Activated naive CD4-positive, alpha-beta T cell (primary cell): ENCODE measurements around the gene GDAP1L1.
"Not testable (repeated sequence)": the region's sequence is repeated elsewhere in the genome, so short reads cannot be mapped to it uniquely, and the experiment has no call there.

Experiments used
- DNase-seq, 4 experiments: peaks; one replicate each; lab custom pipeline; 2025; lab: John Stamatoyannopoulos, UW

The GDAP1L1 gene

DNA sequence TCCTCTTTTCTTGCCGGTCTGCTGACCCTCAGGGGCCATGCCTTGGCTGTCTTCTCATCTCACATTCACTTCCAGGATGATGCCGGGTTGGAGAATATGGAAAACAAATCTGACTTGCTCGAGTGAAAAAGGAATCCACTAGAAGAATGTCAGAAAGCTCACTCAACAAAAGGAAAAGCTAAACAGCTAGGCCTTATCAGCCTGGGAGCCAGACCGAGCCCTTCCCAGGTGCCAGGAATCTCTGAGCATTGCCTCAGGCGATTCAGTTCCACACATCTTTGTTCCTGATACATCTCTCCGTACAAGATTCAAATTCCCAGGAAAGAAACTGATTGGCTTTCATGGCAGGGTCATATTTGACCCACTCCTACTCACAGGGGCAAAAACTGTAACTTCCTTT, 27.3 kb upstream of the GDAP1L1 start:
- DNase-seq: no peak

DNA sequence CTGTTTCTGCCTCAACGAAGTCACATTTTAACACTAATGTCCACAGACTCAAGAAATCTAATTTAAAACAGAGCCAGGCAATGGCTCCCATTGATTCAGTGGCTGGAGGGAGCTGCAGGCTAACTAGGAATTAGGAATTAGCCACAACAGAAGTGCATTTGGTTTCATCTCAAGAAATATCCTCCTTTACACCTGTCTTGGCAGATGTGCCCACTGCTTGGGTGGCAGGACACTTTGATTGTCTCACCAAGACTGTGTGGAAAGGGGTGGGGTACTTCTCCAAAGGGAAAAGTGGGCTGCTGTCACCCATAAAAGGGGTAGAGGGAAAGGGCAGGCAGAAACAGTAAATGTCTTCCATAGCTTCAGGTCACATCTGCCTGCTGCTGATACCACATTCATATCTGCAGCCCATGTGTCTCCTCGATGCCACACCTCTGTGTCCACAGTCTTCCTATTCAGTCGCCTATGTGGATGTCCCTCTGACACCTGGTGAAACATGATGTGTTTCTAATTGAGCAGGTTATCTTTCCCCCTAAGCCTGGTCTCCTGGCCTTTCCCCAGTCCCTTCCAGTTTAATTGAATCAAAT, 25.6 kb upstream of the GDAP1L1 start:
- no peak for DNase-seq

DNA sequence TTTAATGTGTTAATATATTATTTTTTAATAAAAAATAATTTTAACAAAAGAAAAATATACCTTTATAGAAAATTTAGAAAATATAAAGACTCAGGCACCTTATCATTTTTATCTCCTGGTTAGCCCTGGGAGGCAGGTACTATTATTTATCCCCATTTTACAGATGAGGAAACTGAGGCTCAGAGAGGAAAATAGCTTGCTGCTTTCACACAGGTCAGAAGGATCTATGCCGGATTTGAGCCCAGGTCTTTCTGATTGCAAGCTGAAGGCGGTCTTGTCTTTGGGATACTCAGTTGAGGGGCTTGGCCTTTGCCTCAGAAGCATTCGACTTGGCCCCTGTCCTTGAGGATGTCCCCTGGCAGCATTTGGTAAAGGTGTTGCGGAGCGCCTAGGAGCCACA, 25.1 kb upstream of the GDAP1L1 start:
- DNase-seq: no peak

DNA sequence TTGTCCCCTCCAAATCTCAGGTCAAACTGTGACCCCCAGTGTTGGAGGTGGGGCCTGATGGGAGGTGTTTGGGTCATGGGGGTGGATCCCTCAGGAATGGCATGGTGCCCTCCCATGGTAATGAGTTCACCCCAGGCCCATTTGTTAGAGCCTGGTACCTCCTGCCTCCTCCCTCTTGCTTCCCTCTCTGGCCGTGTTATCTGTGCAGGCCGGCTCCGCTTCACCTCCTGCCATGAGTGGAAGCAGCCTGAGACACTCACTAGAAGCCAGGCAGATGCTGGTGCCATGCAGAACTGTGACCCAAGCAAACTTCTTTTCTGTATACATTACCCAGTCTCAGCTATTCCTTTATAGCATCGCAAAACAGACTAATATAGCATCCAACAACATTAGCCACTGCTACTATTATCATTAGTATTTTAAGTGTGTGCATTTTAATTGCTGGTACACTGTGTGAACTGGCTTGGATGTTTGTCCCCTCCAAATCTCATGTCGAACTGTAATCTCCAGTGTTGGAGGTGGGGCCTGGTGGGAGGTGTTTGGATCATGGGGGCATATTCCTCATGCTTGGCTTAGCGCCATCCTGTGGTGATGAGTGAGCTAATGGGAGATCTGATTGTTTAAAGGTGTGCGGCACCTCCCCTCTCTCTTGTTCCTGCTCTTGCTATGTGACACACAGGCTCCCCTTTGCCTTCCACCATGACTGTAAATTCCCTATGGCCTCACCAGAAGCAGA, 24.3 kb upstream of the GDAP1L1 start:
- no peak for DNase-seq

DNA sequence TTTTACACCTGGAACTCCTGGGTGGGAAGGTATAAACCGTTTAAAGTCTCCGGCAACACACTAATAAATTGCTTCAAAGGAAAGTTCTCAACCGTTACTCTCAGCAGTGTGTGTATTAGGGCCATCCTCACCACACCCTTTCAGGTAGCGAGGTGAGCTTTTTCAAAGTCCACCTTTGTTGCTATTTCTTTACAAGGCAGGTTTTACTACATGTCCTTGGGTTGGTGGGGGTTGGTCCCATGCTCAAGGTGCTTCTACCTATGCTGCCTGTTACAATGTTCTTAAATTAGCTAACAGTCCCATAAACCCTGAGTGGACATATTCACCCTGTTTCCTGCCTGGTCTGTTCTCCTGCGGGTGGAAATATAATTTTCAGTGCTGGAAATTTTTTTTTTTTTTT, 23.4 kb upstream of the GDAP1L1 start:
- no peak for DNase-seq

DNA sequence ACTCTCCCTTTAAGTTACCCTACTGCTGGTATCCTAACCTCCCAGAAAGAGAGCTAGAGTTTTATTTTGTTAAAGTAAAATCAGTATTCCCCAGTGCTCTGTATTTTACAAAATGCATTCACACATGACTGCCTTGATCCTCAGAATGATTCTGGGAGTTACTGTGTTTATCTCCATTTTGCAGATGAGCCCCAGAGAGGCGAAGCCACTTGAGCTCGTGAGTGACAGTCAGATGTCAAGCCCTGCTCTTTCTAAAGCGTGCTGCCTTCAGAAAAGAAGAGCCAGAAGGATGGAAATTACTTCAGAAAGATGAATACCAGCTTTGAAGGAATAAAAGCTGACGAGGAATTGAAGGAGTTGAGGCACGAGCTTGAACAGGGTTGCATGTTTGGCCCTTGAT, 22.5 kb upstream of the GDAP1L1 start:
- DNase-seq: no peak

DNA sequence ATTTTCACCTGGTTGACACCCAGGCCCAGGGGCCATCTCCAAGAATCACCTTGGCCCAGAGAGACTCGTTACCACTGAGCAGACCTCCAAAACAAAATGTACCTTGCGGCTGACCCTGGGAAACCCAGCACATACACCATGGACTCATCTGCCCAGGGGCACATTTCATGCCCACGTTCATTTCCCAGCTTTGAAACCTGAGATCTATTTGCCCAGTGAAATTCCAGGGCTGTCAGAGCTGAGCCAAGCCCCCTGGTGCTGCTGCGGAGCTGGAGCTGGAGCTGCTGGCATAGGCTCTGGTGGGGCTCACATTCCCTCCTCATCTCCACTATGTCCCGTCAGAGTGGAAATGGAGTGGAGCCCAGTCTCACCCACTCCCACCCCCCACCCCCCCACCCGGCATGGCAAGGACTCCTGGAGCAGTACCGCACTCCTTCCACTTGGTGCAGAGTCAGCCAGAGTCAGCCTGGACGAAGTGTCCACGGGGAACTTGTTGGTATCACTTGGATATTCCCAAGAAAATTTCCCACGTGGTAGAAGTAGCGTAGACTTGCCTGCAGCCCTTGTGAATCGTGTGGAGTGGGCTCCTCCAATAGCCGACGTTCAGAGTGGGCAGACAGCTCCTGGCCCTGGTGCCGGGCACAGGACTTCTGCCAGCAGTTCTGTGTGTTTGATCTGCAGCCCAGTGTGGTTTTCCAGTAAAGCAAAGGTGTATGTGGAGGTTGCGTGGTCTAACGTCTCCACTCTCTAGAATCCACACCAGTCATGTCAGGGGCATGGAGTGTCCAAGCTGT, 18.4 kb upstream of the GDAP1L1 start:
- no peak for DNase-seq

DNA sequence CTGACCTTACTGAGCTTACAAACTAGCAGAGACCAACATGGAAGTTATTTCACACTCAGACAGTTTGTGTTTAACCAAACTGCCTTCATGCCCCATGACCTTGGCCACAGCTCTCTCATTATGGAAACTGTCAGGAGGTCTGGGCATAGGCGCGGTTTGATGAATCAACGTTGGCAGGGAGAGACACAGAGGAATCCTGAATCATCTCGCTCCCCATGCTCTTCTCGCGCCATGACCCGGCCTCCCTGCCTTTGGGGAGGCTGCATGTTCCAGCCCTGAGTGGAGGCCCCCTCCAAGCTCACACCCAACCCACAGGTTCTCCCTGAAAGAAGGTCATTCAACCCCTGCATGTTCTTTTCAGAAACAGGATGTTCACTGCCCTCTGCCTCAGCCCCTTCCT, 15.9 kb upstream of the GDAP1L1 start:
- DNase-seq: no peak

DNA sequence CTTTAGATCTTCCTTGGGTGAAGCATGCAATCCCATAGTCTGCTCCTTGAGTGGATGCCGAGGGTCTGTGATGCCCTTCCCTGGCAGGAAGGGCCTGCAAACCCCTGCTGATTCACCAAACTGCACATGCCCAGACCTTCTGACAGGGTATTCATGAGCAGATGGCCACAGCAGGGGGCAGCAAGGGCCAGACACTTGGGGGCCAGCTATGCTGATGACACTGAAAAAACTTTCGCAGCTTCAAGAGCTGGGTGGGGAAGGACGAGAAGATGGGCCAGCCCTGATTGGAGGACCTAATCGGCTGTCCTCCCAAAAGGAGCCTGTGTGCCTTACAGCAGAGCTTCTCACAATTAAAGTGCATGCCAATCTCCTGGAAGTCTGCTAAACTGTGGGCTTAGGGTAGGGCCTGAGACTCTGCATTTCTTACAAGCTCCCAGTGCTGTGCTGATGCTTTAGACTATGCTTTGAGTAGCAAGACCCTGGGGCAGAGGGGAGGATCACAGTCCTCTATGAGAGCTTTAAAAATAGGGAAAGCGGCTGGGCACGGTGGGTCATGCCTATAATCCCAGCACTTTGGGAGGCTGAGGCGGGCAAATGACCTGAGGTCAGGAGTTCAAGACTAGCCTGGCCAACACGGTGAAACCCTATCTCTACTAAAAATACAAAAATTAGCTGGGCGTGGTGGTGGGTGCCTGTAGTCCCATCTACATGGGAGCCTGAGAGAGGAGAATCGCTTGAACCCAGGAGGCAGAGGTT, 15.2 kb upstream of the GDAP1L1 start:
- no peak for DNase-seq

DNA sequence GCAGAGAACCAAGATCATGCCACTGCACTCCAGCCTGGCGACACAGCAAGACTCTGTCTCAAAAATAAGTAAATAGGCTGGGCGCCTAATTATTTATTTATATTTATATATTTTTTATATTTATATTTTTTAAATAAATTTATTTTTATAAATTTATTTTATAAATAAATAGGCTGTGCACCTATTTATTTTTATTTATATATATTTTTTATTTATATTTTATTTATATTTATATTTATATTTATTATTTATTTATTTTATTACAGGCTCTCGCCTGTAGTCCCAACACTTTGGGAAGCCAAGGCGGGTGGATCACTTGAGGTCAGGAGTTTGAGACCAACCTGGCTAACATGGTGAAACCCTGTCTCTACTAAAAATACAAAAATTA, 14.6 kb upstream of the GDAP1L1 start:
- DNase-seq: not testable (repeated sequence)

DNA sequence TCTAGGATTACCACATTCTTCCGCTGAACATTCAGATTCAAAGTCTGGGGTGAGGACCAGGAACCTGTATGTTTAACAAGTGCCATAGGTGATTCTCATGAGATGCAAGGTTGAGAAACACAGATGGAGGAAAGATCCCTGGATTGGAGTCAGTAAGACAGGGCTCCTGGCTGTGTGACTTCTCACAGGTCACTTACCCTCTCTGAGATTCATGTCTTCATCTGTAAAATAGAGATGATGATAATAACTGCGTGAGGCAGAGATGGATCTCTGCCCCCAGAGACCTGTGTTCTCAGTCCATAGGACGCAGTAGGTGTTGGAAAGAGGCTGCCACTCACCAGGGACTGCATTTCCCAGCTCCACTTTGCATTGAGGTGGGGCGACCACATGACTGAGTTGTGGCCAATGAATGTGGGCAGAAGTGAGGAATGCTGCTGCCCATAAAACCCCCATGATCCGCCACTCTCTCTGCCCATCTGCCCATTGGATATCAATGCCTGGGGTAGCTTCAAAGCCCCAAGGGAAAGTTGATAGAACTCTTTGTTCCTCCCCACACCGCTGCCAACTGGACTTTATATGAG, 13.6 kb upstream of the GDAP1L1 start:
- DNase-seq: no peak

DNA sequence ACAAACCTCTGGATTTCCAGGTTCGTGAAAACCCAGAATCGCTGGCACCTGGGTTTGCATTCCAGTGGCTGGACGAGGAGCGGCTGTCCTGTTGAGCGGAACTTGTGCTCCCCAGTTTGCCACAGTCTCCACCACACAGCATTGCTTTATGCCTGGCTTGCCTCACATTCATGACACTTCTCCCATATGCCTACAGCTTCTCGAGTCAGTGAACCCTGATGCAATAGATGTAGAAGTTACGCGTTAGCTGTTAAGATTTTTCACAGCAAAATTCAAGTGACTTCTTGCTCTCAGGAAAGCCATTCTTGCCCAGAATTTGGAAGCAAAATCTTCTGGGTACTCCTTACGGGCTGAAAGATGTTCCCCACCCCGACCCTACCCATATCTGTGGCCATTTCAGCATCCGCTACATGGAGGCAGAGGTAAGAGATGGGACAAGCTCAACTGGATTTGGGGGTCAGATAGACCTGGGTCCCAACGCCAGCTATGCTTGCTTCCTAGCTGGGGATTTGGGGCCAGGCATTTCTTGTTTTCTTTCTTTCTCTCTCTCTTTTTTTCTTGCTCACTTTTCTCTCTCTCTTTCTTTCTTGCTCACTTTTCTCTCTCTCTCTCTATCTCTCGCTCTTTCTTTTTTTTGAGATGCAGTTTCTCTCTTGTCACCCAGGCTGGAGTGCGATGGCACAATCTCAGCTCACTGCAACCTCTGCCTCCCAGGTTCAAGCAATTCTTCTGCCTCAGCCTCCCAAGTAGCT, 12.4 kb upstream of the GDAP1L1 start:
- DNase-seq: no peak

DNA sequence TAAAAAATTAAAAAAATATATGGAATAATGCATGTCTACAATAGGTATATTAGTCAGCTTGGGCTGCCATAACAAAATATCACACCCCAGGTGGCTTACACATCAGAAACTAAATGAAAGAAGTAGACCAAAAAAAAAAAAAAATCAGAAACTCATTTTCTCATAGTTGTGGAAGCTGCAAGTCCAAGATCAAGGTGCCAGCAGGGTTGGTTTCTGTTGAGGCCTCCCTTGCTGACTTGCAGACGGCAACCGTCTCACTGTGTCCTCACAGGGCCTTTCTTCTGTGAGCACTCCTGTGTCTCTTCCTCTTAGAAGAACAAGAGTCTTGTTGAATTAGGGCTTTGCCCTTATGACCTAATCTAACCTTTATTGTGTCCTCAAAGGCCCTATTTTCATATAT, 11.4 kb upstream of the GDAP1L1 start:
- DNase-seq: no peak

DNA sequence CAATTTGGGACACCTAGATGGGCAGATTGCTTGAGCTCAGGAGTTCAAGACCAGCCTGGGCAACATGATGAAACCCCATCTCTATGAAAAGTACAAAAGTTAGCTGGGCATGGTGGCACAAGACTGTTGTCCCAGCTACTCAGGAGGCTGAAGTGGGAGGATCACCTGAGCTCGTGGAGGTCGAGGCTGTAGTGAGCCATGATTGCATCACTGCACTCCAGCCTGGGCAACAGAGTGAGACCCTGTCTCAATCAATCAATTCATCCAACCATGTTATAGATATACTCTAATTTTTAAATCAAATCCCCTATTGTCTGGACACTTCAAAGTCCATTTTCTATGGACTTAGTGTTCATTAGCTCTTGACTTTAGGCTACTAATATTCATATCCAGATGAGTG, 10.3 kb upstream of the GDAP1L1 start:
- DNase-seq: not testable (repeated sequence)

DNA sequence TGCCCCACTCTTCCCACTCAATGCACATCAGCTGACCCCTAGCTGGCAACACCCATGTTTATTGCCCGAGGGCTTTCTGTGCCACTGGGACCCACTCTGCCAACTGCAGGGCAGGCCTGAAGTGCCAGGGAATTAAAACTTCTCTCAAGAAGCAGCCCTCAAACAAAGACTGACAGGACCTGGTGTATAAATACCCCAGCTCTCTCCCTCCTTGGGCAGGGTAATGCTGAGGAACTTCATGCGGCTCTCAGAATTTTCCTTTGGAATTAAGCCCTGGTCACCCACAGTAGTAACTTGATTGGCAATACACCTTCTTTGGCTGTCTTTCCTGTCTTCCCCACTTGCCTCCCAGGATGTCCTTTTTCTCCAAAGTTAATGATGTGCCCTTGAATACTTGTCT, 5.3 kb upstream of the GDAP1L1 start:
- DNase-seq: no peak

DNA sequence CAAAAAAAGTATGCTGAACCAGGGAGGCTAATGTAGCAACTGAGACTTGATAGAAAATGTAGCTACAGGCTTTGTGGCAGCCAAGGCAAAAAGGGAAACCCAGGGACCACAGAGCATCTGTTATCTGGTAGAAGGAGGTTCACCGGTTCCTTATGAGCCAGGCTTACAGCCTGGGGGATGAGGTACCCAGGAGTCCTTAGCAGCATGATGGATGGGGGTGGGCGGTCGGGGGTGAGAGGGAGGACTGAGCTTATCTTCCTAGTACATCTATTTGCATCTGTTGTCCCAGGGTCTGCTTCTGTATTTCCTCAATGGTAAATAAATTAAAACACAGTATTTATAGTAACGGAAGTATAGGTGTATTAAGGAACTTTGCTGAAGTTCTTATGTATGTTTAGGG, 1.1 kb upstream of the GDAP1L1 start:
- no peak for DNase-seq

DNA sequence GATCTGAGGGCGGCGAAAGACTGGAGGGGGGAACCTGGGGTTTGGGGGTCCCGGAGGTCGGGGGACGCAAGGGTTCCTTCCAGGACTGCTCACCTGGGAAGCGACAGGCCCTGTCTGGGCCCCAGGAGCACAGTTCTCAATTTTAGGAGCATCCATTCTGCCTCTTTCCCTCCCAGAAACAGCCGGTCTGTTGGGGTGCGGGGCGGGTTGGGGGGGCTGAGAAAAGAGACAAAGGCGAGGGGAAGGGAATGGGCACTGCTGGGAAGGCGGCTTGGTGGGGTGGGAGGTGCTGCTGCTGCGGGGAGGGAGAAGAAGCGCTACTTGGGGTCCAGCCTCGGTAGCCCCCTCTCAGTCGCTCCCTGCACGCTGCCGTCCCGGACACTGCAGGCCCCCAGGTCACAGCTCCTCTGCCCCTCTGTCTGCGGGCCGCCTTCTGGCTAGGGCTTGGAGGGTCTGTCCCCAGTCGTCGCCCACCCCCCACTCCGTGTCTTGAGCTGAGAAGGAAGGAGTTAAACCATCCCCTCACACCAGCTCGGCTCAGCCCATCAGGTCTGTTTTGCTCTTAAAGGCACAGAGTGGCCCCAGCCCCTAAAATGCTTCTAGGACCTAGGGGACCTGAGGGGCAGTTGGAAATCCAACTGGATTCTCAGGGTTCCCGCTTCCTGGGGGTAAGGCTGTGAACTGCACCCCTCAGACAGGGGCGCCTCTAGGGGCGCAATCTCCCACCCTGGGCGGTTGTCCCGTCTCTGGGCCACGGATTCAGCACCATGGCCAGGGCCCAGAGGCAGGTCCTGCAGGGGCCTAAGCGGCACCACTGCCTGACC, 690 bp downstream of the GDAP1L1 start:
- no peak for DNase-seq

DNA sequence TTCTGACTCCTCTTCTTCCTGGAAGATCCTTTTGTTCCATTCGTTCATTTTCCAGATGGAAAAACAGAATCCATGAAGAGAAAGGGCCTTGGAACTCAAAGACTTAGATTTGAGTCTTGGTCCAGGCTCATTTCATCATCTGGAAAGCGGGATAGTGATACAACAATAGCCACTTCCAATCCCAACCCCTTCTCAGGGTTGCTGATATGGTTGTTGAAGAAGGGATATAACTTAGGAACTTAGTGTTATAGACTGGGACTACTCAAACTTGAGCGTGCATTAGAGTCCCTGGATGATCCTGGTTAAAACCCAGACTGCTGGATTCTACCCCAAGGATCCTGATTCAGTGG, 1.3 kb downstream of the GDAP1L1 start:
- DNase-seq: no peak

DNA sequence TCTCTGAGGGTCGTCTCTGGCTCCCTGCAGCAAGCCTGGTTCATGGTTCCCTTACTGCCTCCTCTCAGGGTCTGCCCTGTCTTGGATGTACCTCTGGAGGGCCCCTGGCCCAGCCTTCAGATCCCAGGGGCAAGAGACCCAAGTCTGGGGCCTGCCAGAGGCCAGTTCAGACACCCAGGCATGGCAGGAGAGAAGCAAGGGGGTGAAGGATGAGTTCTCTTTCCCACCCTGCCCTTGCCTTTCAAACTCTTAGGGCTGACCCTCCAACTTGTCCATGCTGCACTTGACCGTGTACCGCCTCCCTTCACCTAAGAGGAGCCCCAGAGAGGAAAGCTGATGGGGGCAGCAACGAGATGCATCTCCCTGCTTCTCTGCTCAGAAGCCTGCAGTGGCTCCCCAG, 4.2 kb downstream of the GDAP1L1 start:
- DNase-seq: no peak

DNA sequence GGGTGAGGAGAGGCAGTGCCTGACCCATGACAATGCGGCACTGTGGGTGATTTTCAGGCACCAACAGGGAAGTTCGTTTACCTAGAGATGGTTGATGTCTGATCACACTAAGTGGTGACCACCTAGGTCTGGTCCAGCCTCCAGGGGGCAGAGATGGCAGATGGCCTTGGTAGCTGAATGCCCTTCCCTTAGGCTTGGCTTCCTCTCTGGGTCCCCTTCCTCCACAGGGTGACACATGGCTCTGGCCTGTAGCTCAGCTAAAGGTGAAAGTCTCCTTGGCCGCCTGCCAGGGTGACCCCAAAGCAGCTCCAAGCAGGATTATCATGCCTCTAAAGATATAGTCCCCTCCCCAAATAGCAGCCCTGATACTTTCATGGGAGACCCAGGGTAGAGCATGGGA, 6.4 kb downstream of the GDAP1L1 start:
- no peak for DNase-seq

DNA sequence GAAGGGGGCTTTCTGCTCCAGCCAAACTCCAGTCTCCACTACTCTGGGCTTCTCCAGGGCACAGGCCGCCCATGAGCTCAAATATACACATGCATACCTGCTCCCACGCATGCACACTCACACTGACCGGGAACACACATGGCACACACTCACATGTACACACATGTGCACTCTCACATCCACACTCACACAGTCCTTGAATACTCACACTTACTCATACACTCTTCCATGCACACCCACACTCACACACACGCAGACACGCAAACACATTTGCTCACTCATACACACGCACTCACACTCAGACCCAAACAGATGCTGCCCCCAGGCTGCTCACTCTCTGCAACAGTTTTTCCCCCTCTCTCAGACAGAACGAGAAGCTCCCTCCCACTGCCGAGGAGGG, 7.0 kb downstream of the GDAP1L1 start:
- no peak for DNase-seq
